DOHH2 (cell line): ENCODE results near the gene RBL1.

Experiments
- EZH2phosphoT487 ChIP-seq: fragments of 200-600 bp; sonication (generic); IDR thresholded peaks from 2 replicates; pipeline ENCODE4 v1.6.1; 2017; ENCODE audit warnings: borderline replicate concordance, mild to moderate bottlenecking, antibody characterized with exemption, low read length, moderate library complexity, mixed read lengths
- TF ChIP-seq, protein P1 (sequence below): fragments of 200-600 bp; sonication (generic); IDR thresholded peaks from one replicate; pipeline ENCODE4 v1.5.1; 2014; ENCODE audit warnings: antibody characterized with exemption, mild to moderate bottlenecking, low read depth, low read length; ENCODE audit not compliant: poor library complexity, severe bottlenecking

DNA sequence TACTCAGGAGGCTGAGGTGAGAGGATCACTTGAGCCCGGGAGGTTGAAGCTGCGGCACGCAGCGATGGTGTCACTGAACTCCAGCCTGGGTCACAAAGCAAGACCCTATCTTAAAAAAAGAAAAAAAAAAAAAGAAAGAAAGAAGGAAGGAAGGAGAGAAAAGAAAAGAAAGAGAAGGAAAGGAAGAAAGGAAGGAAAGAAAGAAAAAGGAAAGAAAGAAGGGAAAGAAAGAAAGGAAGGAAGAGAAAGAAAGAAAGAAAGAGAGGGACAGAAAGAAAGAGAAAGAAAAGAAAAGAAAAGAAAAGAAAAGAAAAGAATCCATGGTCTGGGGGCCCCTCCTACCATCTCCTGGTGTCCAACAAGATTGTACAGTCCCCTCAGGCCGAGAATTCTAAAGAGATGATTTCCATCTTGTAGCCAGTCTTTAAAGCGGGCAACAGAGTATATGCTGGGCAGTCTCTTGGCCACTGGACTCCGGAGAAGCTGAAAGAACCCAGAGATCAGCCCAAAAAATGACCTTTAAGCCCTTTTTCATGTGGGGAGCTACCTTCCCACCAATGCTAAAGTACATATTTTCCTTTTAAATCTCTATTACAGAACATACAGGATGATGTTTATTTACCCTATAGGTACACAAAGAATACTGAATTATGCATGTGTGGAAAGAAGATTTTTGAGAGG is 23.7 kb upstream of the RBL1 start:
- TF ChIP-seq, protein P1, sequence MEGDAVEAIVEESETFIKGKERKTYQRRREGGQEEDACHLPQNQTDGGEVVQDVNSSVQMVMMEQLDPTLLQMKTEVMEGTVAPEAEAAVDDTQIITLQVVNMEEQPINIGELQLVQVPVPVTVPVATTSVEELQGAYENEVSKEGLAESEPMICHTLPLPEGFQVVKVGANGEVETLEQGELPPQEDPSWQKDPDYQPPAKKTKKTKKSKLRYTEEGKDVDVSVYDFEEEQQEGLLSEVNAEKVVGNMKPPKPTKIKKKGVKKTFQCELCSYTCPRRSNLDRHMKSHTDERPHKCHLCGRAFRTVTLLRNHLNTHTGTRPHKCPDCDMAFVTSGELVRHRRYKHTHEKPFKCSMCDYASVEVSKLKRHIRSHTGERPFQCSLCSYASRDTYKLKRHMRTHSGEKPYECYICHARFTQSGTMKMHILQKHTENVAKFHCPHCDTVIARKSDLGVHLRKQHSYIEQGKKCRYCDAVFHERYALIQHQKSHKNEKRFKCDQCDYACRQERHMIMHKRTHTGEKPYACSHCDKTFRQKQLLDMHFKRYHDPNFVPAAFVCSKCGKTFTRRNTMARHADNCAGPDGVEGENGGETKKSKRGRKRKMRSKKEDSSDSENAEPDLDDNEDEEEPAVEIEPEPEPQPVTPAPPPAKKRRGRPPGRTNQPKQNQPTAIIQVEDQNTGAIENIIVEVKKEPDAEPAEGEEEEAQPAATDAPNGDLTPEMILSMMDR, result no peak
- no peak for TF ChIP-seq EZH2phosphoT487
